ENCODE results near the gene S100A7A.

Gene S100A7A

GRCh38 chr1:153465811-153466636, 49.7 kb downstream of the S100A7A start:
- DNase-seq: peak; percentile 75 to 78

GRCh38 chr1:153466908-153467307, 50.6 kb downstream of the S100A7A start:
- DNase-seq: no peak

- no peak for DNase-seq
Measured at GRCh38 chr1:153470707-153471106, 54.4 kb downstream of the S100A7A start.
